ENCODE results near the gene KRT38.

- TF ChIP-seq CTCF (IDR thresholded peaks at IDR 0.05) (no peak), POLR2A (IDR thresholded peaks at IDR 0.05) (no peak), POLR2AphosphoS5 (IDR thresholded peaks at IDR 0.05) (no peak)
Observed at GRCh38 chr17:41428591-41429291, 12.0 kb downstream of the KRT38 start.
